22Rv1 (cell line): ENCODE measurements around the gene CD46.

Source experiments
- CTCF ChIP-seq: fragments of 450-650 bp; IDR thresholded peaks from 2 replicates; pipeline ENCODE4 v1.5.1; 2017; ENCODE audit warnings: mild to moderate bottlenecking
- ZFX ChIP-seq: fragments of 450-650 bp; IDR thresholded peaks from 2 replicates; pipeline ENCODE4 v1.6.1; 2017; ENCODE audit warnings: antibody characterized with exemption, borderline replicate concordance

GRCh38 chr1:207833956-207834660 is 82.3 kb downstream of the CD46 start:
- TF ChIP-seq CTCF (no peak), ZFX (no peak)
